SK-N-SH treated with all-trans-retinoic acid at 6 μM for 48 hours (cell line): Measurements from ENCODE around the gene FASN.

Source experiments
- CREB5 ChIP-seq: fragments of 250-450 bp; sonication (Bioruptor Pico); IDR thresholded peaks from 2 replicates; pipeline ENCODE4 v1.5.1; 2020; ENCODE audit warnings: low read depth, mild to moderate bottlenecking, moderate library complexity
- PATZ1 ChIP-seq: fragments of 250-450 bp; sonication (Bioruptor Pico); IDR thresholded peaks from 2 replicates; pipeline ENCODE4 v1.8.0; 2020; ENCODE audit warnings: mild to moderate bottlenecking, moderate library complexity, borderline replicate concordance
- PPARA ChIP-seq: fragments of 250-450 bp; sonication (Bioruptor Pico); IDR thresholded peaks from 2 replicates; pipeline ENCODE4 v1.5.0; 2020; ENCODE audit warnings: mild to moderate bottlenecking, borderline replicate concordance
- SNAI2 ChIP-seq: fragments of 250-450 bp; sonication (Bioruptor Pico); IDR thresholded peaks from 2 replicates; pipeline ENCODE4 v1.5.0; 2020; ENCODE audit warnings: mild to moderate bottlenecking, moderate library complexity
- ZFP30 ChIP-seq: fragments of 450-650 bp; formaldehyde crosslinking; IDR thresholded peaks from 2 replicates; pipeline ENCODE4 v1.5.0; 2022; ENCODE audit warnings: mild to moderate bottlenecking, moderate library complexity
- ZNF565 ChIP-seq: fragments of 450-650 bp; formaldehyde crosslinking; conservative IDR thresholded peaks from 2 replicates; pipeline ENCODE4 v1.5.0; 2020; ENCODE audit warnings: low read depth, mild to moderate bottlenecking, moderate library complexity
- ZNF8 ChIP-seq: fragments of 450-650 bp; formaldehyde crosslinking; IDR thresholded peaks from 2 replicates; pipeline ENCODE4 v1.5.0; 2020; ENCODE audit warnings: mild to moderate bottlenecking, moderate library complexity

- TF ChIP-seq CREB5: no peak
- no peak for TF ChIP-seq ZNF8 (CRISPR knock-in tag)
- no peak for TF ChIP-seq PATZ1 (CRISPR knock-in tag)
- TF ChIP-seq ZNF565 (CRISPR knock-in tag): no peak
- no peak for TF ChIP-seq ZFP30
- TF ChIP-seq PPARA: no peak
- TF ChIP-seq SNAI2: no peak
Measured at GRCh38 chr17:82112181-82112913, 14.3 kb upstream of the FASN start.
